Smooth muscle cell of the umbilical artery (primary cell): ENCODE measurements around the gene BBS7. TPM values are rescaled to one million over a fixed set of nuclear protein-coding genes. Genes with fewer than 3 reads are reported as not detected.

Source experiments
- total RNA-seq: library from RNA; depleted of rRNA; stranded (reverse); fragments of >200 nt; gene quantifications from 2 replicates; pipeline ENCODE4 v1.2.3, GENCODE V29; 2014

Gene BBS7
- total RNA-seq: 23.2 and 29.2 TPM in 2 replicates

GRCh38 chr4:121869841-121870822, at the start of gene BBS7:
Gene BBS7, minus strand, starts transcription at chr4:121870474. Its CDS starts 161 bp downstream, at chr4:121870313.

GRCh38 chr4:121823505-121824170, 46.6 kb downstream of the BBS7 start, which contains the start of gene CCNA2:
Gene CCNA2, minus strand, starts transcription at chr4:121823883. Its CDS starts 255 bp downstream, at chr4:121823628.

GRCh38 chr4:121800961-121801714, 69.1 kb downstream of the BBS7 start, which contains the start of gene EXOSC9:
Gene EXOSC9, plus strand, starts transcription at chr4:121801323. Its CDS starts 102 bp downstream, at chr4:121801425.

Other genes with a start within 250 kb of the BBS7 start
- 682 and 809 TPM in 2 replicates for gene ANXA5, start 173.5 kb downstream of the BBS7 start, total RNA-seq
- 0.09 and 1.2 TPM in 2 replicates for gene SMIM43, start 105.3 kb downstream of the BBS7 start, total RNA-seq
- 23.7 and 27.9 TPM in 2 replicates for gene EXOSC9, start 69.2 kb downstream of the BBS7 start, total RNA-seq
- gene CCNA2, start 46.6 kb downstream of the BBS7 start, total RNA-seq: 5.0 and 27.6 TPM in 2 replicates
- 0.30 and 1.5 TPM in 2 replicates for gene TRPC3, start 81.6 kb upstream of the BBS7 start, total RNA-seq